Measurements from ENCODE around the gene GALC. TPM values are rescaled to one million over a fixed set of nuclear protein-coding genes. Genes with fewer than 3 reads are reported as not detected.
A peak's percentile ranks its signal among the peaks of the same experiment; 100 is the strongest.

Gene GALC
- total and polyA plus RNA-seq, 7 donors: 3.0 to 22.8 (median 11.3) TPM

DNA sequence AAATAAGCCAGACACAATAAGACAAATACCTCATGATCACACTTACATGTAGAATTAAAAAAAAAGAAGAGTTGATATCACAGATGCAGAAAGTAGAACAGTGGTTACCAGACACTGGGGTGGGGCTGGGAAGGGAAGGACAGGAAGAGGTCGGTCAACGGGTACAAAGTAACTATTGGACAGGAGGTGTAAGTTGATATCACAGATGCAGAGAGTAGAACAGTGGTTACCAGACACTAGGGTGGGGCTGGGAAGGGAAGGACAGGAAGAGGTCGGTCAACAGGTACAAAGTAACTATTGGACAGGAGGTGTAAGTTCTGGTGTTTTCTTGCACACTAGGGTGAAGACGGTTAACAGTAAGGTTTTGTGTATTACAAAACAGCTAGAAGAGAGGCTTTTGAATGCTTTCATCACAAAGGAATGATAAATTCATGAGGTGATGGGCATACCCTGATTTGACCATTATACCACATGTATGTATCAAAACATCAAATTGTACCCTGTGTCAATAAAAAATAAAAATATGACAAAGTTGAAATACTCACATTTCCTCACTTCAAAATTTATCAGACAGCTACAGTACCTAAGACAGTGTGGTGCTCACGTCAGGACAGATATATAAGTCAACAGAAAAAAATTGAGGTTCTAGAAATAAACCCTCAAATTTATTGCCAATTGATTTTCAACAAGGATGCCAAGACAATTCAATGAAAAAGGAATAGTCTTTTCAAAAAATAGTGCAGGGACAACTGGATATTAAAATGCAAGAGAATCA, 32.8 kb downstream of the GALC start:
- intact Hi-C loops (cut with DNase I): no loop called here
- Histone ChIP-seq H3K4me3 (no peak overlapping the region), H3K27me3 (no peaks in the 10 kb centered on the region), H3K9me3 (no peaks in the 10 kb centered on the region), H3K36me3 (peaks cover 0 to 62% (median 13%) of the 10 kb centered on the region in 4 donors), H3K27ac (no peak overlapping the region), H3K4me1 (no peaks in the 10 kb centered on the region)
- 89 to 92% methylated on average over 5 of the region's 5 CpGs for WGBS, 2 donors
- no peak for DNase-seq
- no peak for TF ChIP-seq POLR2AphosphoS5 (IDR thresholded peaks at IDR 0.05)
- TF ChIP-seq, protein P1, sequence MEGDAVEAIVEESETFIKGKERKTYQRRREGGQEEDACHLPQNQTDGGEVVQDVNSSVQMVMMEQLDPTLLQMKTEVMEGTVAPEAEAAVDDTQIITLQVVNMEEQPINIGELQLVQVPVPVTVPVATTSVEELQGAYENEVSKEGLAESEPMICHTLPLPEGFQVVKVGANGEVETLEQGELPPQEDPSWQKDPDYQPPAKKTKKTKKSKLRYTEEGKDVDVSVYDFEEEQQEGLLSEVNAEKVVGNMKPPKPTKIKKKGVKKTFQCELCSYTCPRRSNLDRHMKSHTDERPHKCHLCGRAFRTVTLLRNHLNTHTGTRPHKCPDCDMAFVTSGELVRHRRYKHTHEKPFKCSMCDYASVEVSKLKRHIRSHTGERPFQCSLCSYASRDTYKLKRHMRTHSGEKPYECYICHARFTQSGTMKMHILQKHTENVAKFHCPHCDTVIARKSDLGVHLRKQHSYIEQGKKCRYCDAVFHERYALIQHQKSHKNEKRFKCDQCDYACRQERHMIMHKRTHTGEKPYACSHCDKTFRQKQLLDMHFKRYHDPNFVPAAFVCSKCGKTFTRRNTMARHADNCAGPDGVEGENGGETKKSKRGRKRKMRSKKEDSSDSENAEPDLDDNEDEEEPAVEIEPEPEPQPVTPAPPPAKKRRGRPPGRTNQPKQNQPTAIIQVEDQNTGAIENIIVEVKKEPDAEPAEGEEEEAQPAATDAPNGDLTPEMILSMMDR (IDR thresholded peaks at IDR 0.05): no peak
- TF ChIP-seq POLR2A (IDR thresholded peaks at IDR 0.05): no peak
- TF ChIP-seq EP300 (IDR thresholded peaks at IDR 0.05): no peak

DNA sequence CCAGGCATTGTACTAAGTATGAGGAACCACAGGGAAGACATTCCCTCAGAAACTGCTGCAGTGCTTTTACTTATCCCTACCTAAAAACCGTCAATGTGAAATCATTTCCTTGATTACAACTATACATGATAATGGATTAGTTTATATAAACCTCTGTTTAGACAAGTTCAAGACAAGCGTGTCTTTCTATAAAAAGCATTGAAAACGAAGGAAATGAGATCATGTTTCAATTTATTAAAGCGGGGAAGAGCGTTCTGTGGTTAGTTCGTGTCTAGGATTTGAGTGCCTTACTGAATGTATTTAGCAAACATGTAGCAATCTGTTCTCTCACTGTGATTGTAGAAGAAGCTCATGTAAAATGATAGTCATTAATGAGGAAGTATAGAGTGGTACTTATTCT, 37.5 kb downstream of the GALC start:
- H3K36me3 ChIP-seq: peaks cover 0 to 24% (median 6%) of the 10 kb centered on the region in 4 donors
- TF ChIP-seq POLR2A (IDR thresholded peaks at IDR 0.05) (no peak), EP300 (IDR thresholded peaks at IDR 0.05) (no peak), POLR2AphosphoS5 (IDR thresholded peaks at IDR 0.05) (no peak)
- TF ChIP-seq, protein P1 (IDR thresholded peaks at IDR 0.05): no peak
- no peaks in the 10 kb centered on the region for H3K4me1 ChIP-seq
- no peaks in the 10 kb centered on the region for H3K27me3 ChIP-seq
- WGBS, 2 donors: 70 to 80% methylated on average over 6 of the region's 6 CpGs
- DNase-seq: no peak
- intact Hi-C loops (cut with DNase I): no loop called here
- H3K9me3 ChIP-seq: no peaks in the 10 kb centered on the region
- no peak overlapping the region for H3K27ac ChIP-seq
- no peak overlapping the region for H3K4me3 ChIP-seq

DNA sequence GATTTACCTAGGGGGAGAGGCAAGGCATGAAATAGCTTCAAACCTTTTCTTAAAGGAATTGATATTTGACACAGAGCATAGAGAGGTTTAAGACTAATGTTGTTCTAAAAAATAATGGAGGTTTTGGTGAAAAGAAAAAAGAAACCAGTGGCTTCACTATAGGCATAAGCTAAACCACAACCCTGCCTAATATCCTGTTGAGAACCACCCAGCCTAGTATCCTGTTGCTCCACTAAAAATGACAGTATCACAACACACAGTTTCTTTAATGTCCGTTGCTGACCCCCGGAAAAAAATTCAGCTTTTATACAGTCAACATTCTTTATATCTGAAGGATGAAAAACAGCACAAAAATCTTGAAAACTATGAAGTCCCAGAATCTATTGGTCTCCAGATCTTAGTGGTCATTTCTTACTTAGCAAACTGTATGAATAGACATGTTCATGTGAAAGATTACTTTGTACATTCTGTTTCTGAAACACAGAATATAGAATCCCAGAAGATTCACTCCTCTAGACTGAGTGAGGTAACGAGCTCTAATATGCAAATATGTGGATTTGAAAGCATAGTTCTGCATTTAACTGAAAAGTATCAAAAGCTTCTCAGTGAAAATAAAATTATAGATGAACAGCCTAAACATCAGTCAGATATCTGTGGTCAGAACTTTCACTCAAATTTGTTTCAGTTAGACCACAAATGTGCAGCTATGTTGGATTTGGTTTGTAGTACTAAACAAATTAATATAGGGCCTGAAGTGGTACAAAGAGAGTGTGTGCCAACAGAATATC, 40.5 kb downstream of the GALC start:
- no peaks in the 10 kb centered on the region for H3K9me3 ChIP-seq
- intact Hi-C loops (cut with DNase I): no loop called here
- TF ChIP-seq, protein P1 (IDR thresholded peaks at IDR 0.05): no peak
- TF ChIP-seq POLR2AphosphoS5 (IDR thresholded peaks at IDR 0.05) (no peak), EP300 (IDR thresholded peaks at IDR 0.05) (no peak), POLR2A (IDR thresholded peaks at IDR 0.05) (no peak)
- H3K27me3 ChIP-seq: no peaks in the 10 kb centered on the region
- H3K36me3 ChIP-seq: peaks cover 0 to 46% (median 0%) of the 10 kb centered on the region in 4 donors
- 55 to 83% methylated on average over 3 of the region's 3 CpGs for WGBS, 2 donors
- H3K4me3 ChIP-seq: no peak overlapping the region
- H3K4me1 ChIP-seq: no peaks in the 10 kb centered on the region
- no peak for DNase-seq
- no peak overlapping the region for H3K27ac ChIP-seq

DNA sequence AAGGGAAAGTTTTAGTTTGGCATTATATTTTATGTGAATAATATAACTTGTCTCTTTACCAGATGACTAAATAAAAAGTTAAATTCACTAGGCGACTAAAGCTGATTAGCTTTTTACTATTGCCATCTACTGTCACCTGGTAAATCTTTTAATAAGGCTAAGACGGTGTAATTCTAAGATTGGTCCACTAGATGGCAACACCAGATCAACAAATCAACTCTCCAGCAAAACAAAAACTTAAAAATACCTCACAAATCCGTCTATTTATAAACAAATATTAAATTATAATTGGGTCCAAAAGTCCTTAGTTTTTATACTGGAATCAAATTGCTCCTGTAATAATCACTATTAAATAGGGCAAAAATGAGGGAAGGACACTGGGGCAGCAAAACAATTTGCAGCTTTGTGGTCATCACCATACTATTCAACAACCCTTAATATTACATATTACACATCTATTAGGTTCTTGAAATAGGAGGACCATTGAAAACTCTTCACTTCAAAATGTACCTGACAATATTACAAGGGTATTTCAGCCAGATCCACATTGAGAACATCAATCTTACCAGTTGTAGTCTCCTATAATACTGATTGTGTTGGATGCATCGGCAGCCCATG, 47.9 kb downstream of the GALC start:
- 27 to 33% methylated on average over 4 of the region's 4 CpGs for WGBS, 2 donors
- H3K9me3 ChIP-seq: no peaks in the 10 kb centered on the region
- H3K27me3 ChIP-seq: no peaks in the 10 kb centered on the region
- intact Hi-C loops (cut with DNase I): no loop called here
- no peaks in the 10 kb centered on the region for H3K4me1 ChIP-seq
- H3K36me3 ChIP-seq: peaks cover 0 to 87% (median 8%) of the 10 kb centered on the region in 4 donors
- no peak overlapping the region for H3K4me3 ChIP-seq
- H3K27ac ChIP-seq: no peak overlapping the region
- TF ChIP-seq, protein P1 (IDR thresholded peaks at IDR 0.05): peak; percentile 16 to 65 (median 64)
- no peak for TF ChIP-seq EP300 (IDR thresholded peaks at IDR 0.05)
- DNase-seq: no peak

Measured in sigmoid colon (tissue), 7 donors.